ENCODE results near the gene GUK1. TPM values are rescaled to one million over a fixed set of nuclear protein-coding genes. Genes with fewer than 3 reads are reported as not detected.

GUK1 gene
- total RNA-seq, 1 donor from 2014 or later, result 519 TPM

DNA sequence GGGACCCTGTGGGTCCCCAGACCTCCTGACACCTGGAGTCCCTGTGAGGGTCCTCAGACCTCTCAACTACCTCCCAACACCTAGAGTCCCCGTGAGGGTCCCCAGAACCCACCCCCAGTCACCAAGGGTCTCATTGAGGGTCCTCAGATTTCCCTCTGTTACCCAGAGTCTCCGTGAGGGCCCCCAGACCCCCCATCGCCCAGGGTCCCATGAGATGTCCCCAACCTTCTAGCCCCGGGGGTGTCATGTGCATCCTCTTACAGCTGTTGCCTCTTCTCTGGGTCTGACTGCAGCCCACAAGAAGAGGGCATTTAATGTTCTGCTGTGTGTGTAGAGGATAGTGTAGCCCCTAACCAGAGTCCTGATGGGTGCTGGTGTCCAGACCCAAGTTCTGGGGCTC lies 7.7 kb downstream of the GUK1 start:
- Histone ChIP-seq H3K36me3 (ENCODE audit: control insufficient read depth, insufficient read depth, low read length) (peaks cover 23% of the 10 kb centered on the region), H3K27me3 (ENCODE audit: control insufficient read depth, insufficient read depth, low read length) (no peaks in the 10 kb centered on the region), H3K4me3 (ENCODE audit: low read depth, low read length) (no peak overlapping the region)
- DNase-seq (ENCODE audit: low read depth), result no peak
- TF ChIP-seq, protein P1, sequence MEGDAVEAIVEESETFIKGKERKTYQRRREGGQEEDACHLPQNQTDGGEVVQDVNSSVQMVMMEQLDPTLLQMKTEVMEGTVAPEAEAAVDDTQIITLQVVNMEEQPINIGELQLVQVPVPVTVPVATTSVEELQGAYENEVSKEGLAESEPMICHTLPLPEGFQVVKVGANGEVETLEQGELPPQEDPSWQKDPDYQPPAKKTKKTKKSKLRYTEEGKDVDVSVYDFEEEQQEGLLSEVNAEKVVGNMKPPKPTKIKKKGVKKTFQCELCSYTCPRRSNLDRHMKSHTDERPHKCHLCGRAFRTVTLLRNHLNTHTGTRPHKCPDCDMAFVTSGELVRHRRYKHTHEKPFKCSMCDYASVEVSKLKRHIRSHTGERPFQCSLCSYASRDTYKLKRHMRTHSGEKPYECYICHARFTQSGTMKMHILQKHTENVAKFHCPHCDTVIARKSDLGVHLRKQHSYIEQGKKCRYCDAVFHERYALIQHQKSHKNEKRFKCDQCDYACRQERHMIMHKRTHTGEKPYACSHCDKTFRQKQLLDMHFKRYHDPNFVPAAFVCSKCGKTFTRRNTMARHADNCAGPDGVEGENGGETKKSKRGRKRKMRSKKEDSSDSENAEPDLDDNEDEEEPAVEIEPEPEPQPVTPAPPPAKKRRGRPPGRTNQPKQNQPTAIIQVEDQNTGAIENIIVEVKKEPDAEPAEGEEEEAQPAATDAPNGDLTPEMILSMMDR (IDR thresholded peaks at IDR 0.05; ENCODE audit: insufficient read depth, low read length, severe bottlenecking), result no peak
- no peak for FAIRE-seq

DNA sequence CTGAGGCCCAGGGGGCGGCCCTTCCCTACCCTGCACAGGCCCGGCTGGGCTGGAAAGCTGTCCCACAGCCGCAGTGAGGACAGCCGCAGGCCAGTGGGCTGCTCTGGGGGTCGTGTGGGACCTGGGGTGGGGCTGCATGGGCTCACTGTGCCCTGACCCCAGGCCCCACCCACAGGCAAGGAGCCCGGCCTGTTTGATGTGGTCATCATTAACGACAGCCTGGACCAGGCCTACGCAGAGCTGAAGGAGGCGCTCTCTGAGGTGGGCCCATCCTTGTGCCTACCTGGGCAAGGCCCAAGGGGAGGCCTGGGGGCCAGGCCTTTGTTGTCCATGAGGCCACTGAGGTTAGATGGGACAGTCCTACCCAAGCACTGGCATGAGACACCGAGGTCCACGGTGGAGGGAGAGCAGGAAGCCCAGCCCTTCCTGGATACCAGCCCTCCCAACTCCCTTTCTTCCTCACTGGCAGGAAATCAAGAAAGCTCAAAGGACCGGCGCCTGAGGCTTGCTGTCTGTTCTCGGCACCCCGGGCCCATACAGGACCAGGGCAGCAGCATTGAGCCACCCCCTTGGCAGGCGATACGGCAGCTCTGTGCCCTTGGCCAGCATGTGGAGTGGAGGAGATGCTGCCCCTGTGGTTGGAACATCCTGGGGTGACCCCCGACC lies 8.2 kb downstream of the GUK1 start:
- Histone ChIP-seq H3K4me3 (ENCODE audit: low read depth, low read length) (no peak overlapping the region), H3K27me3 (ENCODE audit: control insufficient read depth, insufficient read depth, low read length) (no peaks in the 10 kb centered on the region), H3K36me3 (ENCODE audit: control insufficient read depth, insufficient read depth, low read length) (peaks cover 20% of the 10 kb centered on the region)
- no peak for FAIRE-seq
- TF ChIP-seq, protein P1 (IDR thresholded peaks at IDR 0.05; ENCODE audit: insufficient read depth, low read length, severe bottlenecking), result no peak
- no peak for DNase-seq (ENCODE audit: low read depth)

DNA sequence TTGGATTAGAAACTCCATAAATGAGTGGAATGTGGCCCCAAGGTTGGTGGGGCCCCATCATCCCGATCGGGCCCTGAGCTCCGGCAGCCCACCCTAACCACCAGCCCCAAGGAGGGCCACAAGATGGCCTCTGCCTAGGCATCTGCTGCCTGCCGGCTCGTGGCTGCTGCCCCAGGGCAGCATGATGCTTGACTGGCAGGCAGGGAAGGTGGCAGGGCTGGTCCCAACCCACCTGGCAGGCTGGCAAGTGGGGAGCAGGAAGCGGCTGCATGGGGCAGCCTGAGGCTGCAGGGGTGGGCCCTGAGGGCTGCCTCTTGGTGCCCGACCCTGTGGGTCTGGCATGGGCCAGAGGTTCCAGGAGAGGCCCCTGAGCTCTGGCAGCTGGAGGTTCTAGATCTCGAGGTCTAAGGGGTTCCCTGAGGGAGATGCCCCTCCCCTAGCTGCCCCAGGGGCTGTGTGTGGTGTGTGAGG lies 8.9 kb downstream of the GUK1 start:
- no peak overlapping the region for H3K4me3 ChIP-seq (ENCODE audit: low read depth, low read length)
- DNase-seq (ENCODE audit: low read depth) (no peak), FAIRE-seq (no peak)

DNA sequence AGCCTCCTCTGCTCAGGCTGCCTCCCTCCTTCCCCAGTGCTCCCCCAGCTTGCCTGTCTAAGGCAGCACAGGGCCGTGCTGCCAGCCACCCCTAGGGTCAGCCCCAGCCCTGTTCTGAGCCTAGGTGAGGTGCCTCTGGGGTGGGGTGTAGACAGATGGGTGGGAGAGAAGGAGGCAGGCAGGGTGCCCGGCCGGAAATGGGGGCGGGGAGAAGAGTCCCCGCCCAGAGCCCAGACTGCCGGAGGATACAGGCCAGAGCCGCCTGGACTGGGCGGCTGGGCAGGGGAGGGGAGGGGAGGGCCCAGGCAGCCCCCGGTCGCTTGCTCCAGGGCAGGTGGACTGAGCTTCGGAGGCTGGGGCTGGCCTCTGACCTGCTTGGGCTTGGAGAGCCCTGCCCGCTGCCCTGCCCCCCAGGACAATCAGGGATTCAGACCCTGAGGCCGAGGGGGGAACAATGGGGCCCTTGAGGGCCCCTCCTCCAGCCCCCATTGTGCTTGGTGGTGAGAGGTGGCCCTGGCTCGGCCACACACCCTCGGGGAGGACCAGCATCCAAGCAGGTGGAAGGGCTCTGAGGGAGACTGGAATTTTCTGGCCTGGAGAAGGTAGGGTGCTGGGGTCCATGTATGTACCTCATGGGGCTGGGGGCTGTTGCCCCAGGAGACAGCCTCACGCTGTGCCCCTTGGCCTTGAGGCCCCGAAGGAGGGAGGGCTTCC lies 9.5 kb downstream of the GUK1 start, which contains the start of gene GJC2:
Gene GJC2, plus strand, starts transcription at position 525 of the 714 bp plus-strand sequence. CDS start 7,829 bp downstream, outside the sequence.
- TF ChIP-seq, protein P1 (IDR thresholded peaks at IDR 0.05; ENCODE audit: insufficient read depth, low read length, severe bottlenecking), result no peak
- no peaks in the 10 kb centered on the region for H3K27me3 ChIP-seq (ENCODE audit: control insufficient read depth, insufficient read depth, low read length)
- H3K36me3 ChIP-seq (ENCODE audit: control insufficient read depth, insufficient read depth, low read length), result peaks cover 17% of the 10 kb centered on the region
- DNase-seq (ENCODE audit: low read depth) (peak; percentile 33), FAIRE-seq (no peak)
- H3K4me3 ChIP-seq (ENCODE audit: low read depth, low read length), result no peak within 1 kb of the TSS

More for the DNA sequence above, 8.9 kb downstream of the GUK1 start:
- H3K36me3 ChIP-seq (ENCODE audit: control insufficient read depth, insufficient read depth, low read length), result peaks cover 20% of the 10 kb centered on the region
- H3K27me3 ChIP-seq (ENCODE audit: control insufficient read depth, insufficient read depth, low read length), result no peaks in the 10 kb centered on the region
- TF ChIP-seq, protein P1 (IDR thresholded peaks at IDR 0.05; ENCODE audit: insufficient read depth, low read length, severe bottlenecking), result no peak

DNA sequence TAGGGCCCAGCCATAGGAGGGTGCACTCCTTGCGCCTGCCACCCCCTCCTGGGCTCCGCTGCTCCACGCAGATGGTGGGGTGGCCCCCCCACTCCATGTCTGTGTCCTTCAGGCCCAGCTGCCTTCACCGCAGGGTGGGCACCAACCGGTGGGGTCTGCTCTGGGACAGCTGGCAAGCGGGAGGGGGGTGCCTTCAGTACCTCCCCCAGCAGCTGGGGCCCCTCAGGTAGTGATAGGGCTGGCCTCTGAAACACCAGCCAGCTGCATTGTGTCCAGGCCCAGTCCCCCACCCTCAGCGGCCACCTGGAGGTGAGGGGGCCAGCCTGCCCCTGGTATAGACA lies 10.0 kb downstream of the GUK1 start:
- FAIRE-seq (no peak), DNase-seq (ENCODE audit: low read depth) (no peak)
- Histone ChIP-seq H3K27me3 (ENCODE audit: control insufficient read depth, insufficient read depth, low read length) (no peaks in the 10 kb centered on the region), H3K4me3 (ENCODE audit: low read depth, low read length) (no peak overlapping the region), H3K36me3 (ENCODE audit: control insufficient read depth, insufficient read depth, low read length) (peaks cover 17% of the 10 kb centered on the region)
- TF ChIP-seq, protein P1 (IDR thresholded peaks at IDR 0.05; ENCODE audit: insufficient read depth, low read length, severe bottlenecking), result no peak

Measured in bronchial epithelial cell (primary cell).